OCI-LY1 (cell line): ENCODE results near the gene CD82.

Source experiments
- H2AFZ ChIP-seq: fragments of 200-600 bp; sonication (generic), shearing (Covaris generic); 2 replicates; pipeline ENCODE4 v1.6.0; 2014; ENCODE audit warnings: antibody characterized with exemption, mild to moderate bottlenecking, low read length
- H3F3A ChIP-seq: fragments of 200-600 bp; sonication (generic), shearing (Covaris generic); 2 replicates; pipeline ENCODE4 v1.6.0; 2014; ENCODE audit warnings: mild to moderate bottlenecking, antibody characterized with exemption, low read length, moderate library complexity; ENCODE audit not compliant: insufficient read depth
- H3K27ac ChIP-seq: fragments of 200-600 bp; sonication (generic); 2 replicates; pipeline ENCODE4 v1.5.1; 2014; ENCODE audit warnings: low read length, mixed run types, mild to moderate bottlenecking, low read depth; ENCODE audit not compliant: poor library complexity, severe bottlenecking
- H3K27me3 ChIP-seq: fragments of 200-600 bp; sonication (generic); 2 replicates; pipeline ENCODE4 v1.6.0; 2014; ENCODE audit warnings: antibody characterized with exemption, mild to moderate bottlenecking, low read length, moderate library complexity; ENCODE audit not compliant: insufficient read depth
- H3K36me3 ChIP-seq: fragments of 200-600 bp; sonication (generic); 2 replicates; pipeline ENCODE4 v1.6.1; 2014; ENCODE audit warnings: mild to moderate bottlenecking, antibody characterized with exemption, low read length, moderate library complexity, mixed read lengths; ENCODE audit not compliant: insufficient read depth
- H3K4me1 ChIP-seq: fragments of 200-600 bp; sonication (generic); 2 replicates; pipeline ENCODE4 v1.5.1; 2014; ENCODE audit warnings: mild to moderate bottlenecking, low read length, moderate library complexity; ENCODE audit not compliant: insufficient read depth, severe bottlenecking
- H3K4me2 ChIP-seq: fragments of 200-600 bp; sonication (generic), shearing (Covaris generic); 2 replicates; pipeline ENCODE4 v1.6.1; 2014; ENCODE audit warnings: low read length
- H3K4me3 ChIP-seq: fragments of 200-600 bp; sonication (generic); 2 replicates; pipeline ENCODE4 v1.5.1; 2014; ENCODE audit warnings: low read length, low read depth, mild to moderate bottlenecking, mixed read lengths; ENCODE audit not compliant: poor library complexity, severe bottlenecking
- H3K79me2 ChIP-seq: fragments of 200-600 bp; shearing (Covaris generic); 2 replicates; pipeline ENCODE4 v1.6.1; 2016; ENCODE audit warnings: mixed run types, low read length, mixed read lengths; ENCODE audit not compliant: insufficient read depth
- H3K9ac ChIP-seq: fragments of 200-600 bp; sonication (generic), shearing (Covaris generic); 2 replicates; pipeline ENCODE4 v1.6.1; 2014; ENCODE audit warnings: mild to moderate bottlenecking, low read length, mixed read lengths
- H3K9me2 ChIP-seq: fragments of 200-600 bp; sonication (generic), shearing (Covaris generic); 2 replicates; pipeline ENCODE4 v1.6.1; 2014; ENCODE audit warnings: low read depth, mild to moderate bottlenecking, low read length, mixed read lengths
- H3K9me3 ChIP-seq: fragments of 200-600 bp; shearing (Covaris generic); 2 replicates; pipeline ENCODE4 v1.6.1; 2014; ENCODE audit warnings: low read length, mixed read lengths
- H4K20me1 ChIP-seq: fragments of 200-600 bp; sonication (generic), shearing (Covaris generic); 2 replicates; pipeline ENCODE4 v1.6.0; 2016; ENCODE audit warnings: mild to moderate bottlenecking, low read length; ENCODE audit not compliant: insufficient read depth
- EZH2 ChIP-seq: fragments of 200-600 bp; sonication (generic), shearing (Covaris generic); IDR thresholded peaks from 2 replicates; pipeline ENCODE4 v1.8.0; 2017; ENCODE audit warnings: borderline replicate concordance, mixed run types, mild to moderate bottlenecking, antibody characterized with exemption, low read length, moderate library complexity, mixed read lengths
- TF ChIP-seq, protein P1 (sequence below): fragments of 200-600 bp; sonication (generic), shearing (Covaris generic); IDR thresholded peaks from 2 replicates; pipeline ENCODE4 v1.5.1; 2017; ENCODE audit warnings: mild to moderate bottlenecking, antibody characterized with exemption, low read length, moderate library complexity, mixed read lengths

CD82 gene

DNA sequence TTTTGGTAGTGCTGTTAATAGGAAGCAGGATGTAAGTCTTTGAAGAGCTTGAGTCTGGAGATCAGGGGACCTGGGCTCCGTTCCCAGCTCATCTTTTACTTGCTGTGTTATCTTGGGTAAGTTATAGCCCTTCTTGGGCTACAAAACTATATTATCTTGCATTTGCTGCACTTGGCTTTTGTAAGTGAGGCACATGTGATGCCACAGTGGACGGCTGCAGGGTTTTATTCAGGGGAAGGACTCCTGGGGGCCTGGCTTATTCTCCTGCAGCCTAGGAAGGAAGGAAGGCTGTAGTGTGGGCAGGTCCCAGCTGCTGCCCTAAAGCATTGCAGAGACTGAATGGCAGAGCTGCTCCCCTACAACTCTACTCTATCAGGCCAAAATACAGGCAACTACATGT lies 6.4 kb downstream of the CD82 start:
- Histone ChIP-seq H3K9me2 (no peaks in the 10 kb centered on the region), H3F3A (no peaks in the 10 kb centered on the region), H2AFZ (no peak overlapping the region), H3K4me1 (peaks cover 18% of the 10 kb centered on the region), H3K27ac (no peak overlapping the region), H3K36me3 (no peaks in the 10 kb centered on the region), H3K4me3 (no peak overlapping the region), H3K9me3 (no peaks in the 10 kb centered on the region), H3K4me2 (no peak overlapping the region), H3K9ac (no peak overlapping the region), H3K79me2 (no peaks in the 10 kb centered on the region), H4K20me1 (no peaks in the 10 kb centered on the region), H3K27me3 (no peaks in the 10 kb centered on the region)
- TF ChIP-seq EZH2 = no peak
- TF ChIP-seq, protein P1, sequence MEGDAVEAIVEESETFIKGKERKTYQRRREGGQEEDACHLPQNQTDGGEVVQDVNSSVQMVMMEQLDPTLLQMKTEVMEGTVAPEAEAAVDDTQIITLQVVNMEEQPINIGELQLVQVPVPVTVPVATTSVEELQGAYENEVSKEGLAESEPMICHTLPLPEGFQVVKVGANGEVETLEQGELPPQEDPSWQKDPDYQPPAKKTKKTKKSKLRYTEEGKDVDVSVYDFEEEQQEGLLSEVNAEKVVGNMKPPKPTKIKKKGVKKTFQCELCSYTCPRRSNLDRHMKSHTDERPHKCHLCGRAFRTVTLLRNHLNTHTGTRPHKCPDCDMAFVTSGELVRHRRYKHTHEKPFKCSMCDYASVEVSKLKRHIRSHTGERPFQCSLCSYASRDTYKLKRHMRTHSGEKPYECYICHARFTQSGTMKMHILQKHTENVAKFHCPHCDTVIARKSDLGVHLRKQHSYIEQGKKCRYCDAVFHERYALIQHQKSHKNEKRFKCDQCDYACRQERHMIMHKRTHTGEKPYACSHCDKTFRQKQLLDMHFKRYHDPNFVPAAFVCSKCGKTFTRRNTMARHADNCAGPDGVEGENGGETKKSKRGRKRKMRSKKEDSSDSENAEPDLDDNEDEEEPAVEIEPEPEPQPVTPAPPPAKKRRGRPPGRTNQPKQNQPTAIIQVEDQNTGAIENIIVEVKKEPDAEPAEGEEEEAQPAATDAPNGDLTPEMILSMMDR = no peak

DNA sequence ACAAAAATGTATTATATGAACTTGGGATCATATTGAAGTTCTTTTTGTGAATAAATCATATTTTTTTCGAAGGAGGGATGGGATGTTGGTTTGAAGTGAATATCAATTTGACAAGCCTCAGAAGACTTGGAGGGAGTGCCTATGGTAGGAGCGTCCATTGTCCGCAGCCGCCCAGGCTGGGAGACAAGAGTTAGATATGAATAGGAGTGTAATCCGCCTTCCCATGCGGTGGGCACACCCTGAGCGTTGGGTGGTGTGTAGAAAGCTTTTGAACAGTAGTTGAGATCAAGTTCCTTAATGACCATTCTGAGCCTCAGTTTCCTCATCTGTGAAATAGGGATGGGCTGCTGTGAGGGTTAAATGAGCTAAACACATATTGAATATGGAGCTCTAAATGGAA lies 7.0 kb downstream of the CD82 start:
- peaks cover 18% of the 10 kb centered on the region for H3K4me1 ChIP-seq
- no peaks in the 10 kb centered on the region for H3K79me2 ChIP-seq
- no peaks in the 10 kb centered on the region for H3K9me3 ChIP-seq
- no peaks in the 10 kb centered on the region for H3K27me3 ChIP-seq
- H3F3A ChIP-seq = no peaks in the 10 kb centered on the region
- H3K36me3 ChIP-seq = no peaks in the 10 kb centered on the region
- H3K9me2 ChIP-seq = no peaks in the 10 kb centered on the region
- no peak overlapping the region for H2AFZ ChIP-seq
- no peak overlapping the region for H3K9ac ChIP-seq
- no peak overlapping the region for H3K27ac ChIP-seq
- TF ChIP-seq, protein P1 = no peak
- no peak for TF ChIP-seq EZH2
- no peaks in the 10 kb centered on the region for H4K20me1 ChIP-seq
- H3K4me2 ChIP-seq = no peak overlapping the region
- H3K4me3 ChIP-seq = no peak overlapping the region

DNA sequence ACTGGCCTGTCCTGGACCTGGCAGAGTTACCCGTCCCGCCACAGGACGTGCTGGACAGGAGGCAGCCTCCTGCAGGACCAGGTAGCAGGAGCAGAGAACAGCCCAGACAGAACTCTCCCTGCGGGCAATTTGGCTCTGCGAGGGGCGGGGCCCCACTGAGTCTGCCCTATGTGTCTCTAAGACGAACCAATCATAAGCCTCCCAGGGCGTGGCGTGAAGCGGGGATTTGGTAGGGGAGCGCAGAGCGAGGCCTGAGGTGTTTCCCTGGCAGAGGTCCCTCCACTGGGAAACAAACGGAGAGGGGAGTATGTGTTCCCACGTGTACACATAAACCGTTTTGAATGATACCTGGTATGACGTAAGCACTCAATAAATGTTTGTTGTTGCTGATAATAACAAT lies 7.4 kb downstream of the CD82 start:
- no peaks in the 10 kb centered on the region for H3K79me2 ChIP-seq
- peaks cover 18% of the 10 kb centered on the region for H3K4me1 ChIP-seq
- no peak overlapping the region for H3K27ac ChIP-seq

More for the DNA sequence above, 7.4 kb downstream of the CD82 start:
- H4K20me1 ChIP-seq = no peaks in the 10 kb centered on the region
- no peaks in the 10 kb centered on the region for H3K9me3 ChIP-seq
- no peak overlapping the region for H3K4me2 ChIP-seq
- no peaks in the 10 kb centered on the region for H3K27me3 ChIP-seq
- no peaks in the 10 kb centered on the region for H3F3A ChIP-seq
- no peaks in the 10 kb centered on the region for H3K36me3 ChIP-seq
- H3K9ac ChIP-seq = no peak overlapping the region
- no peaks in the 10 kb centered on the region for H3K9me2 ChIP-seq
- TF ChIP-seq, protein P1 = no peak
- TF ChIP-seq EZH2 = no peak
- H3K4me3 ChIP-seq = no peak overlapping the region
- no peak overlapping the region for H2AFZ ChIP-seq
